ENCODE data around the gene ACAP2.

Gene ACAP2

GRCh38 chr3:195337747-195338146 lies 105.1 kb downstream of the ACAP2 start:
- no peak overlapping the region for H3K4me3 ChIP-seq (ENCODE audit: low read depth, low read length)
- no peak for TF ChIP-seq CTCF (conservative IDR thresholded peaks at IDR 0.05; ENCODE audit: low read depth, low read length)
- DNase-seq (ENCODE audit: low read depth): no peak

- no peak for TF ChIP-seq CTCF (conservative IDR thresholded peaks at IDR 0.05; ENCODE audit: low read depth, low read length)
- H3K4me3 ChIP-seq (ENCODE audit: low read depth, low read length): no peak overlapping the region
- DNase-seq (ENCODE audit: low read depth): no peak
These were observed 107.9 kb downstream of the ACAP2 start for GRCh38 chr3:195334967-195335366.

- no peak for TF ChIP-seq CTCF (conservative IDR thresholded peaks at IDR 0.05; ENCODE audit: low read depth, low read length)
- H3K4me3 ChIP-seq (ENCODE audit: low read depth, low read length): no peak overlapping the region
These were observed 123.8 kb downstream of the ACAP2 start for GRCh38 chr3:195319060-195319459.

GRCh38 chr3:195312714-195313113 lies 130.1 kb downstream of the ACAP2 start:
- DNase-seq (ENCODE audit: low read depth): no peak
- TF ChIP-seq CTCF (conservative IDR thresholded peaks at IDR 0.05; ENCODE audit: low read depth, low read length): no peak
- H3K4me3 ChIP-seq (ENCODE audit: low read depth, low read length): no peak overlapping the region

More at GRCh38 chr3:195319060-195319459, 123.8 kb downstream of the ACAP2 start:
- DNase-seq (ENCODE audit: low read depth): no peak

- no peak for DNase-seq (ENCODE audit: low read depth)
- no peak overlapping the region for H3K4me3 ChIP-seq (ENCODE audit: low read depth, low read length)
- TF ChIP-seq CTCF (conservative IDR thresholded peaks at IDR 0.05; ENCODE audit: low read depth, low read length): no peak
These were observed 135.1 kb downstream of the ACAP2 start for GRCh38 chr3:195307711-195308110.

GRCh38 chr3:195306369-195306768 lies 136.5 kb downstream of the ACAP2 start:
- no peak for TF ChIP-seq CTCF (conservative IDR thresholded peaks at IDR 0.05; ENCODE audit: low read depth, low read length)
- H3K4me3 ChIP-seq (ENCODE audit: low read depth, low read length): no peak overlapping the region
- DNase-seq (ENCODE audit: low read depth): no peak

- DNase-seq (ENCODE audit: low read depth): no peak
- no peak overlapping the region for H3K4me3 ChIP-seq (ENCODE audit: low read depth, low read length)
- no peak for TF ChIP-seq CTCF (conservative IDR thresholded peaks at IDR 0.05; ENCODE audit: low read depth, low read length)
These were observed 140.4 kb downstream of the ACAP2 start for GRCh38 chr3:195302431-195302830.

Measured in choroid plexus epithelial cell (primary cell).